ENCODE data around the gene UHRF2.

- TF ChIP-seq CTCF (conservative IDR thresholded peaks at IDR 0.05; ENCODE audit: low read depth, low read length) (no peak), POLR2A (IDR thresholded peaks at IDR 0.05; ENCODE audit: low read depth, low read length) (no peak), CEBPB (IDR thresholded peaks at IDR 0.05; ENCODE audit: low read depth, low read length) (no peak), USF2 (IDR thresholded peaks at IDR 0.05; ENCODE audit: low read depth, low read length) (no peak), MXI1 (IDR thresholded peaks at IDR 0.05; ENCODE audit: borderline replicate concordance, low read depth, low read length) (no peak), BHLHE40 (IDR thresholded peaks at IDR 0.05; ENCODE audit: low read depth, low read length) (no peak), MAZ (IDR thresholded peaks at IDR 0.05; ENCODE audit: borderline replicate concordance, low read depth, low read length) (no peak)
Observed at GRCh38 chr9:6407778-6408177, 5.2 kb upstream of the UHRF2 start.
